Esophagus squamous epithelium (tissue), 4 donors: ENCODE data around the gene KCNAB2.

Source experiments
- POLR2A ChIP-seq, 4 donors: fragments of 450-650 bp; IDR thresholded peaks; one replicate each; pipeline ENCODE4 v1.6.1; 2017; ENCODE audit warnings: antibody characterized with exemption in 4 of 4, mild to moderate bottlenecking in 4 of 4, moderate library complexity in 3 of 4
- TF ChIP-seq, protein P1 (sequence below), 6 experiments: fragments of 450-650 bp in 4 of 6; fragments of 200-600 bp in 2 of 6; sonication (generic) in 2 of 6; IDR thresholded peaks; one replicate each; pipeline ENCODE4 v1.5.1; 2016 to 2019; ENCODE audit warnings: antibody characterized with exemption in 6 of 6, mild to moderate bottlenecking in 4 of 6, moderate library complexity in 4 of 6

DNA sequence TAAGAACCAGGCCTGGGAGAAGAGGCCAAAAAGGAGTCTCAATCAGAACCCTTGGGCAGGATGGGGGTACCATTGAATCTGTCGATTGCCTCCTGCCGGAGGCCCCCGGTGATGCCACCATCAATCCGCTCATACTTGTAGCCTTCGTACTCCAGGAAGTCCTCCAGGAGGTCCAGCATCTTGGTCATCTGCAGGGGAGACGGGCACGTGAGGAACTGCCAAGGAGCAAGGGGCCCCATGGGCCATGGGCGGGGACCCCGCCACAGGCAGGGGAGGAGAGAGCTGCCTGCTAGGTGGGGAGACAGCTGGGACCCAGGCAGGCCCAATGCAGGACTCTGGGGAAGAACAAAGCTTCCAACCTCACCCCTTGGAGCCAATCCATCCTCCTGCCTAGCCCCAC lies 85.9 kb downstream of the KCNAB2 start:
- no peak for TF ChIP-seq POLR2A (IDR thresholded peaks at IDR 0.05)
- TF ChIP-seq, protein P1, sequence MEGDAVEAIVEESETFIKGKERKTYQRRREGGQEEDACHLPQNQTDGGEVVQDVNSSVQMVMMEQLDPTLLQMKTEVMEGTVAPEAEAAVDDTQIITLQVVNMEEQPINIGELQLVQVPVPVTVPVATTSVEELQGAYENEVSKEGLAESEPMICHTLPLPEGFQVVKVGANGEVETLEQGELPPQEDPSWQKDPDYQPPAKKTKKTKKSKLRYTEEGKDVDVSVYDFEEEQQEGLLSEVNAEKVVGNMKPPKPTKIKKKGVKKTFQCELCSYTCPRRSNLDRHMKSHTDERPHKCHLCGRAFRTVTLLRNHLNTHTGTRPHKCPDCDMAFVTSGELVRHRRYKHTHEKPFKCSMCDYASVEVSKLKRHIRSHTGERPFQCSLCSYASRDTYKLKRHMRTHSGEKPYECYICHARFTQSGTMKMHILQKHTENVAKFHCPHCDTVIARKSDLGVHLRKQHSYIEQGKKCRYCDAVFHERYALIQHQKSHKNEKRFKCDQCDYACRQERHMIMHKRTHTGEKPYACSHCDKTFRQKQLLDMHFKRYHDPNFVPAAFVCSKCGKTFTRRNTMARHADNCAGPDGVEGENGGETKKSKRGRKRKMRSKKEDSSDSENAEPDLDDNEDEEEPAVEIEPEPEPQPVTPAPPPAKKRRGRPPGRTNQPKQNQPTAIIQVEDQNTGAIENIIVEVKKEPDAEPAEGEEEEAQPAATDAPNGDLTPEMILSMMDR (IDR thresholded peaks at IDR 0.05) = no peak
